Tongue (tissue), 2 donors: ENCODE measurements around the gene ANK3. TPM values are rescaled to one million over a fixed set of nuclear protein-coding genes. Genes with fewer than 3 reads are reported as not detected.

ENCODE experiments used
- DNase-seq: peaks from one replicate; pipeline ENCODE4 v3.0.0-alpha.2; 2015
- total RNA-seq: library from RNA; depleted of rRNA; stranded (reverse); fragments of >200 nt; gene quantifications from one replicate; pipeline ENCODE4 v1.2.3, GENCODE V29; 2014

The ANK3 gene
- total RNA-seq, 1 donor from 2014 or later, result 148 TPM

- no peak for DNase-seq
Measured at GRCh38 chr10:60138842-60139241, 250.8 kb downstream of the ANK3 start.

GRCh38 chr10:60138026-60138425, 251.6 kb downstream of the ANK3 start:
- peak; percentile 26 for DNase-seq

- DNase-seq, result no peak
Measured at GRCh38 chr10:60137292-60137992, 252.2 kb downstream of the ANK3 start.

GRCh38 chr10:60135020-60135419, 254.7 kb downstream of the ANK3 start:
- no peak for DNase-seq

- no peak for DNase-seq
Measured at GRCh38 chr10:60134548-60134947, 255.1 kb downstream of the ANK3 start.

GRCh38 chr10:60130130-60130579, 259.5 kb downstream of the ANK3 start:
- no peak for DNase-seq

- DNase-seq, result no peak
Measured at GRCh38 chr10:60125895-60126294, 263.8 kb downstream of the ANK3 start.

- no peak for DNase-seq
Measured at GRCh38 chr10:60124536-60124935, 265.1 kb downstream of the ANK3 start.

- DNase-seq, result no peak
Measured at GRCh38 chr10:60123668-60124067, 266.0 kb downstream of the ANK3 start.

GRCh38 chr10:60123172-60123571, 266.5 kb downstream of the ANK3 start:
- no peak for DNase-seq

- DNase-seq, result no peak
Measured at GRCh38 chr10:60122190-60122589, 267.5 kb downstream of the ANK3 start.

GRCh38 chr10:60114765-60115586, 274.7 kb downstream of the ANK3 start:
- peak; percentile 60 for DNase-seq

GRCh38 chr10:60110739-60111138, 278.9 kb downstream of the ANK3 start:
- DNase-seq, result no peak

GRCh38 chr10:60107308-60107976, 282.2 kb downstream of the ANK3 start:
- DNase-seq, result no peak

- no peak for DNase-seq
Measured at GRCh38 chr10:60105295-60105695, 284.4 kb downstream of the ANK3 start.

GRCh38 chr10:60101821-60102220, 287.9 kb downstream of the ANK3 start:
- DNase-seq, result no peak

- DNase-seq, result peak; percentile 85
Measured at GRCh38 chr10:60099998-60100747, 289.5 kb downstream of the ANK3 start.

- no peak for DNase-seq
Measured at GRCh38 chr10:60098677-60099601, 290.7 kb downstream of the ANK3 start.

GRCh38 chr10:60096761-60097513, 292.7 kb downstream of the ANK3 start:
- no peak for DNase-seq

- DNase-seq, result no peak
Measured at GRCh38 chr10:60093317-60093716, 296.4 kb downstream of the ANK3 start.
